Osteocyte (in vitro differentiated cells): ENCODE results near the gene LIMK2. TPM values are rescaled to one million over a fixed set of nuclear protein-coding genes. Genes with fewer than 3 reads are reported as not detected.

Experiments used
- DNase-seq: peaks from one replicate; pipeline ENCODE4 v3.0.0; 2021; ENCODE audit warnings: mixed read lengths; ENCODE audit not compliant: unreplicated experiment; ENCODE audit errors: extremely low spot score
- H3K27ac Mint-ChIP-seq: one replicate; pipeline ENCODE4 v1.8.0; 2021; ENCODE audit warnings: mild to moderate bottlenecking, mixed read lengths; ENCODE audit not compliant: unreplicated experiment
- H3K27me3 Mint-ChIP-seq: one replicate; pipeline ENCODE4 v1.8.0; 2021; ENCODE audit warnings: mixed read lengths; ENCODE audit not compliant: unreplicated experiment
- H3K36me3 Mint-ChIP-seq: one replicate; pipeline ENCODE4 v1.8.0; 2021; ENCODE audit warnings: mixed read lengths; ENCODE audit not compliant: unreplicated experiment
- H3K4me1 Mint-ChIP-seq: one replicate; pipeline ENCODE4 v1.8.0; 2021; ENCODE audit warnings: mixed read lengths; ENCODE audit not compliant: unreplicated experiment
- H3K4me3 Mint-ChIP-seq: one replicate; pipeline ENCODE4 v1.8.0; 2021; ENCODE audit warnings: mild to moderate bottlenecking, moderate library complexity, mixed read lengths; ENCODE audit not compliant: unreplicated experiment
- H3K9me3 Mint-ChIP-seq: one replicate; pipeline ENCODE4 v1.8.0; 2021; ENCODE audit warnings: mixed read lengths; ENCODE audit not compliant: unreplicated experiment
- CTCF ChIP-seq: fragments of 200-600 bp; sonication (generic); IDR thresholded peaks from 2 replicates; pipeline ENCODE4 v1.5.0; 2021; ENCODE audit warnings: antibody characterized with exemption, mild to moderate bottlenecking, moderate library complexity
- total RNA-seq: library from RNA; stranded (reverse); gene quantifications from 2 replicates; pipeline ENCODE4 v1.2.1, GENCODE V29; 2021

Gene LIMK2
- total RNA-seq, 1 donor from 2014 or later: 49.8 TPM

GRCh38 chr22:31288496-31289240 is 76.6 kb downstream of the LIMK2 start:
- TF ChIP-seq CTCF: no peak
- peaks cover 21% of the 10 kb centered on the region for H3K4me1 Mint-ChIP-seq
- H3K27me3 Mint-ChIP-seq: no peaks in the 10 kb centered on the region
- no peak for DNase-seq
- no peak overlapping the region for H3K27ac Mint-ChIP-seq
- H3K9me3 Mint-ChIP-seq: no peaks in the 10 kb centered on the region
- no peak overlapping the region for H3K4me3 Mint-ChIP-seq
- H3K36me3 Mint-ChIP-seq: peaks cover 4% of the 10 kb centered on the region

DNA sequence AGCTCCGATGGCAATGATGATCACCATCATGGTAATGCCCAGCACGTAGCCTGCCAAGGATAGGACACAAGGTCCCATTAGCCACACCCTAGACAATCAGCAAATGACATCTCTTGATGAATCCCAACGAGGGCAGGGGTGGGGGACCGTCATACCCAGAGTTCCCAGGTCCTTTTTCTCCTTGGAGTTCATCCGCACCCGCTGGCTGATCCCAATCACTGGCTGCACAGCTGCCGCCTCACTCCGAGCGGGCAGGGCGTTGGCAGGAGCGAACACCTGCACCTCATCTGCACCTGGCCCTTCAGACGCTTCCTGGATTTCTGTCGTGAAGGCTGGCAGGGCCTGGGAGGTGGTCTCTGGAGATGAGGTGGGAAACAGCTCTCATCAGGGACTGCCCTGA is 77.2 kb downstream of the LIMK2 start:
- Mint-ChIP-seq H3K4me3 (no peak overlapping the region), H3K27ac (no peak overlapping the region), H3K9me3 (no peaks in the 10 kb centered on the region), H3K27me3 (no peaks in the 10 kb centered on the region), H3K4me1 (peaks cover 21% of the 10 kb centered on the region), H3K36me3 (peaks cover 4% of the 10 kb centered on the region)
- no peak for TF ChIP-seq CTCF
- no peak for DNase-seq

DNA sequence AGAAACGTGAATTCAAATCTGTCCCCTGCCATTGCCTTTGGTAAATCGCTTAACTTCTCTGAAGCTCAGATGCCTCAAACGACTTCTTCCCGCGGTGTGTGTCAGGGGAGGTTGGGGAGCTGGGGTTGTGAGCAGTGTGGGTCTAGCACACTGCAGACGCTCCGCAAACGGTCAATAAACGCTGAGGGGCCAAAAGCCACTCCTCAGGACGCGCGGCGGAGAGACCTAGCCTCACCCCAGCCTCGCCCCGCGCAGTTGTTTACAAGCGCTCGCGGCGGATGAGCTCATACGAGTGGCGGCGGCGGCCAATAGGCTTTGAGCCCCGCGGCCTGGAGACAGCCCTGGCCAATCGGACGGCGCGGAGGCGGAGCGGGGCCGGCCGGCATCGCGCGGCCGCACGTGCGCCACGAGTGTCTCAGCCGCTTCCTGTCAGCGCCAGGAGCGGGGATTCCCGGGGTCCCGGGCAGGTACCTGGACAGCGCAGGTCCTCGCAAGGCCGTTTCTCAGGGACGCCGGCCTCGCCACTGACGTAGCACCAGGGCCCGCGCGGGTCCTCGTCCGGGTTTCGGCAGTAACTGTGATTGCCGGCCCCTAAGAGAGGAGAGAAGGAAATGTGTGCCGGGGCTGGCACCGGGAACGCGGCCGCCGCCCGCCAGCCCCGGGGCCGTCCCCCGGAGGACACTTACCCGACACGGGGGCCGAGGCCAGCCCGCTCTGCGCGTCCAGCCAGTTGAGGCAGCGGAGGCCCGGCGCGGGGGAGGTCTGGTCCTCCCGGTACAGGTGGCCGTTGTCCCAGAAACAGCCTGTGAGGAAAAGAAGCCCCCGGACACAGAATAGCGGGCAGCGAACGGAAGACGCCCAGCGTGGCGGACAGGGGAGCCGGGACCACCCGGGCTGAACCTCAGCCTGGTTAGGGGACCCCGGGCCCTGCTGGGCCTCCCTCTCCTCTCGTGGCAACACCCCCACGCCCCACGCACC is 78.7 kb downstream of the LIMK2 start:
- TF ChIP-seq CTCF: no peak
- Mint-ChIP-seq H3K4me3 (peak overlapping the region; percentile 91), H3K4me1 (peaks cover 21% of the 10 kb centered on the region), H3K9me3 (no peaks in the 10 kb centered on the region), H3K27me3 (no peaks in the 10 kb centered on the region), H3K36me3 (peaks cover 4% of the 10 kb centered on the region), H3K27ac (peak overlapping the region; percentile 92)
- peak; percentile 95 for DNase-seq

- H3K36me3 Mint-ChIP-seq: peaks cover 4% of the 10 kb centered on the region
- H3K9me3 Mint-ChIP-seq: no peaks in the 10 kb centered on the region
- no peak for TF ChIP-seq CTCF
- peaks cover 1% of the 10 kb centered on the region for H3K27me3 Mint-ChIP-seq
- peaks cover 21% of the 10 kb centered on the region for H3K4me1 Mint-ChIP-seq
- H3K27ac Mint-ChIP-seq: peak overlapping the region; percentile 78
- no peak for DNase-seq
- H3K4me3 Mint-ChIP-seq: peak overlapping the region; percentile 91
Measured at GRCh38 chr22:31291481-31292235, 79.6 kb downstream of the LIMK2 start.
